KMS-11 (cell line): ENCODE results near the gene ZNF783.
"Not testable (repeated sequence)": the region's sequence is repeated elsewhere in the genome, so short reads cannot be mapped to it uniquely, and the experiment has no call there.

ENCODE experiments used
- H2AFZ ChIP-seq: fragments of 200-600 bp; sonication (generic); 2 replicates; pipeline ENCODE4 v1.6.1; 2016; ENCODE audit warnings: antibody characterized with exemption, mixed run types, low read depth
- H3K27ac ChIP-seq: fragments of 200-600 bp; sonication (generic); 2 replicates; pipeline ENCODE4 v1.6.1; 2016; ENCODE audit warnings: mild to moderate bottlenecking, mixed run types
- H3K27me3 ChIP-seq: fragments of 200-600 bp; sonication (generic); 2 replicates; pipeline ENCODE4 v1.6.1; 2017; ENCODE audit warnings: mild to moderate bottlenecking, low read depth, mixed run types, moderate library complexity; ENCODE audit not compliant: insufficient read depth
- H3K36me3 ChIP-seq: fragments of 200-600 bp; sonication (generic); 2 replicates; pipeline ENCODE4 v1.6.1; 2017; ENCODE audit warnings: mild to moderate bottlenecking, mixed run types; ENCODE audit not compliant: insufficient read depth
- H3K4me1 ChIP-seq: fragments of 200-600 bp; sonication (generic); 2 replicates; pipeline ENCODE4 v1.6.1; 2016; ENCODE audit warnings: mild to moderate bottlenecking, low read depth, mixed run types; ENCODE audit not compliant: poor library complexity, severe bottlenecking
- H3K4me2 ChIP-seq: fragments of 200-600 bp; sonication (generic); 2 replicates; pipeline ENCODE4 v1.7.0; 2016; ENCODE audit warnings: mild to moderate bottlenecking, mixed run types
- H3K4me3 ChIP-seq: fragments of 200-600 bp; sonication (generic); IDR thresholded peaks from 2 replicates; pipeline ENCODE4 v1.6.1; 2017; ENCODE audit warnings: low read depth, low read length, mixed read lengths; ENCODE audit not compliant: insufficient read depth
- H3K79me2 ChIP-seq: fragments of 200-600 bp; sonication (generic); 2 replicates; pipeline ENCODE4 v1.6.1; 2016; ENCODE audit warnings: low read depth, mixed run types; ENCODE audit not compliant: insufficient read depth
- H3K9ac ChIP-seq: fragments of 200-600 bp; sonication (generic); 2 replicates; pipeline ENCODE4 v1.6.1; 2016; ENCODE audit warnings: mild to moderate bottlenecking, mixed run types
- H4K20me1 ChIP-seq: fragments of 200-600 bp; sonication (generic); 2 replicates; pipeline ENCODE4 v1.6.1; 2016; ENCODE audit warnings: mild to moderate bottlenecking, mixed run types; ENCODE audit not compliant: insufficient read depth
- TF ChIP-seq, protein P1 (sequence below): fragments of 200-600 bp; sonication (generic); conservative IDR thresholded peaks from 2 replicates; pipeline ENCODE4 v1.6.1; 2017; ENCODE audit warnings: low read depth, mild to moderate bottlenecking, antibody characterized with exemption, low read length, moderate library complexity, mixed read lengths

Gene ZNF783

DNA sequence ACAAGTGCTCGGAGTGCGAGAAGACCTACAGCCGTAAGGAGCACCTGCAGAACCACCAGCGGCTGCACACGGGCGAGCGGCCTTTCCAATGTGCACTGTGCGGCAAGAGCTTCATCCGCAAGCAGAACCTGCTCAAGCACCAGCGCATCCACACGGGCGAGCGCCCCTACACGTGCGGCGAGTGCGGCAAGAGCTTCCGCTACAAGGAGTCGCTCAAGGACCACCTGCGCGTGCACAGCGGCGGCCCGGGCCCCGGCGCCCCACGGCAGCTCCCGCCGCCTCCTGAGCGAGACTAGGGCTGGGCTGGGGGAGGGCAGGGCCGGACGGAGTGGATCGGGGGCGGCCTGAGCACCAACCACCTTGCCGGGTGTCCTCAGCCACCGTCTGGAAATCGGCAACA, 37.6 kb upstream of the ZNF783 start:
- no peaks in the 10 kb centered on the region for H3K4me1 ChIP-seq
- H2AFZ ChIP-seq, result no peak overlapping the region
- no peak overlapping the region for H3K4me2 ChIP-seq
- H3K36me3 ChIP-seq, result 0 out of 2 replicates have a peak, but pooled peaks cover 5% of the 10 kb centered on the region
- TF ChIP-seq, protein P1, sequence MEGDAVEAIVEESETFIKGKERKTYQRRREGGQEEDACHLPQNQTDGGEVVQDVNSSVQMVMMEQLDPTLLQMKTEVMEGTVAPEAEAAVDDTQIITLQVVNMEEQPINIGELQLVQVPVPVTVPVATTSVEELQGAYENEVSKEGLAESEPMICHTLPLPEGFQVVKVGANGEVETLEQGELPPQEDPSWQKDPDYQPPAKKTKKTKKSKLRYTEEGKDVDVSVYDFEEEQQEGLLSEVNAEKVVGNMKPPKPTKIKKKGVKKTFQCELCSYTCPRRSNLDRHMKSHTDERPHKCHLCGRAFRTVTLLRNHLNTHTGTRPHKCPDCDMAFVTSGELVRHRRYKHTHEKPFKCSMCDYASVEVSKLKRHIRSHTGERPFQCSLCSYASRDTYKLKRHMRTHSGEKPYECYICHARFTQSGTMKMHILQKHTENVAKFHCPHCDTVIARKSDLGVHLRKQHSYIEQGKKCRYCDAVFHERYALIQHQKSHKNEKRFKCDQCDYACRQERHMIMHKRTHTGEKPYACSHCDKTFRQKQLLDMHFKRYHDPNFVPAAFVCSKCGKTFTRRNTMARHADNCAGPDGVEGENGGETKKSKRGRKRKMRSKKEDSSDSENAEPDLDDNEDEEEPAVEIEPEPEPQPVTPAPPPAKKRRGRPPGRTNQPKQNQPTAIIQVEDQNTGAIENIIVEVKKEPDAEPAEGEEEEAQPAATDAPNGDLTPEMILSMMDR, result no peak
- no peak overlapping the region for H3K4me3 ChIP-seq
- no peak overlapping the region for H3K9ac ChIP-seq
- no peak overlapping the region for H3K27ac ChIP-seq
- no peaks in the 10 kb centered on the region for H3K79me2 ChIP-seq
- H3K27me3 ChIP-seq, result no peaks in the 10 kb centered on the region
- no peaks in the 10 kb centered on the region for H4K20me1 ChIP-seq

DNA sequence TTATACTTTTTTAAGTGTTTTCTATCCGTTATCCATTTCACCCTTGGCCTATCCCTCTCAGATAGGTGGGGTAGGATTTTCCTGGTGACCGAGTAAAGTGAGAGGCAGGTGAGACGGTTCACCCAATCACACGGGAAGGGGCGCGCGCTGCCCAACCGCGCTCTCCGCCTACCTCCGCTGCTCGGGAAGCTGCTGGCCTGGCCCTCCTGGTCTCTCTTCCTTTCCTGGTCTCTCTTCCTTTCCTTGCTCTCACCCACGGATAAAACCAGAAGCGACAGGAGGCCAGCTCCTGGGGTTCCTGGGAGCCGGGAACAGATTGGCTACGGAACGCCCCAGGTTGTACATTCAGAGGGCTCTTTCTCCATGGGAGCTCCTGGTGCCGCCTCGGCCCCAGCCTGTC, 36.9 kb upstream of the ZNF783 start:
- TF ChIP-seq, protein P1, result no peak
- Histone ChIP-seq H4K20me1 (no peaks in the 10 kb centered on the region), H3K79me2 (no peaks in the 10 kb centered on the region), H3K27ac (no peak overlapping the region), H3K9ac (no peak overlapping the region), H3K4me1 (no peaks in the 10 kb centered on the region), H3K36me3 (0 out of 2 replicates have a peak, but pooled peaks cover 5% of the 10 kb centered on the region), H3K27me3 (no peaks in the 10 kb centered on the region), H2AFZ (no peak overlapping the region), H3K4me3 (no peak overlapping the region), H3K4me2 (no peak overlapping the region)

DNA sequence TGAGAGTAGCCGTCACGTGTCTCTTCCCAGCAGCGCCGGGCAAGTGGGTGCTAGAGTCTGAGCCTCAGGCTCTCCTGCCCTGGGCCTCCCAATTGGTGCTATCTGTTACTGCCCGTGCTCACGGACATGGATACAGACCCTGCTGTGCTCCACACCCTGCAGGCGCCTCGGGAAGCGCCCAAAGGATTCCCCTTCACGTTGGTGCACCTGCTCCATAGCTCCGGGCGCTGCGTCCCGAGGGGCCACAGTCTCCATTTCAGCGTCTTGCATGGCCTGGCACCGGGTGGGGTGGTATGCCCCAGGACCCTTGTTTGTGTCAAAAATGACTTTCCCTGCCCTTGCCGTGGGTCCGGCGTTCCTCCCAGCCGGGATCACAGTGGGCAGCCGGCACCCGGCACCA, 36.3 kb upstream of the ZNF783 start:
- Histone ChIP-seq H3K4me2 (no peak overlapping the region), H3K27ac (no peak overlapping the region), H3K27me3 (no peaks in the 10 kb centered on the region), H3K79me2 (no peaks in the 10 kb centered on the region), H2AFZ (no peak overlapping the region), H3K4me3 (no peak overlapping the region), H4K20me1 (no peaks in the 10 kb centered on the region), H3K9ac (no peak overlapping the region), H3K4me1 (no peaks in the 10 kb centered on the region), H3K36me3 (0 out of 2 replicates have a peak, but pooled peaks cover 5% of the 10 kb centered on the region)
- TF ChIP-seq, protein P1, result no peak

DNA sequence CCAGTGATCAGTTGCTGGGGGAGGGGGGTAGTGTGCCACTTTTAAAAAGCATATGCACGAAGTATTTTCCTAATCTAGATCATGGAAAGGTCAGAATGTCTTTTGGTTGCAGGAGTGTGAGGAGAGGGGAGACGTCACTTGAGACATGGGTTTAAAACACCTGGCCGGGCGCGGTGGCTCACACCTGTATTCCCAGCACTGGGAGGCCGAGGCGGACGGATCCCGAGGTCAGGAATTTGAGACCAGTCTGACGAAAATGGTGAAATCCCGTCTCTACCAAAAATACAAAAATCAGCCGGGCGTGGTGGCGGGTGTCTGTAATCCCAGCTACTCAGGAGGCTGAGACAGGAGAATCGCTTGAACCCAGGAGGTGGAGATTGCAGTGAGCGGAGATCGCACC, 35.6 kb upstream of the ZNF783 start:
- not testable (repeated sequence) for H3K27ac ChIP-seq, H3K27me3 ChIP-seq, H3K9ac ChIP-seq, H3K4me1 ChIP-seq, H3K36me3 ChIP-seq, H3K4me3 ChIP-seq, H4K20me1 ChIP-seq, H3K79me2 ChIP-seq, H2AFZ ChIP-seq, H3K4me2 ChIP-seq

DNA sequence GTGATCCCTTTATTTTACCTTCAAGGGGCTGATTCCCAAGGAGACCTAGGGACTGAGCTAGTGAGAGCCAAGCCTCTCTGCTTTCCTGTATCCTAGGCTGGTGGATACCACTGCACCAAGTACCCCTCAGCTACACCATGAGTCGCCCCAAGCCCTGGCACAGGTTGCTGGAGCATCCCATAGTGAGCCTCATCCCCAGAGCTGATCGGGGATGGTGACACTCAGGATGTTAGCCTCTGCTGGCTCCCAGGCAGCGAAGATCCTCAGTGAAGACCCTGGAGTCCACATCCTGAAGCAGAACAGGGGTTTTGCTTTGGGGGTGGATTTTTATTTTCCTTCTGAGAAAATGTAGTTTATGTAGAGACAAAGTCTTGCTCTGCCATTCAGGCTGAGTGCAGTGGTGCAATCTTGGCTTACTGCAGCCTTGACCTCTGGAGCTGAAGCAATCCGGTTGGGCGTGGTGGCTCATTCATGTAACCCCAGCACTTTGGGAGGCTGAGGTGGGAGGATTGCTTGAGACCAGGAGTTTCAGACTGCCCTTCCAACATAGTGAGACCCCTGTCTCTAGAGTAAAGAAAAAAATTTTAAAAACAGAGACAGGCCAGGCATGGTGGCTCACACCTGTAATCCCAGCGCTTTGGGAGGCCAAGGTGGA, 35.0 kb upstream of the ZNF783 start:
- H3K4me1 ChIP-seq, result no peaks in the 10 kb centered on the region
- H3K4me3 ChIP-seq, result no peak overlapping the region
- H2AFZ ChIP-seq, result no peak overlapping the region
- H4K20me1 ChIP-seq, result no peaks in the 10 kb centered on the region
- H3K27ac ChIP-seq, result no peak overlapping the region
- TF ChIP-seq, protein P1, result no peak
- H3K79me2 ChIP-seq, result no peaks in the 10 kb centered on the region
- no peak overlapping the region for H3K4me2 ChIP-seq
- H3K36me3 ChIP-seq, result 0 out of 2 replicates have a peak, but pooled peaks cover 5% of the 10 kb centered on the region
- H3K9ac ChIP-seq, result no peak overlapping the region
- H3K27me3 ChIP-seq, result no peaks in the 10 kb centered on the region
